Smooth muscle cell (in vitro differentiated cells): Measurements from ENCODE around the gene ALG8. TPM values are rescaled to one million over a fixed set of nuclear protein-coding genes. Genes with fewer than 3 reads are reported as not detected.

ENCODE experiments used
- DNase-seq: peaks from one replicate; lab custom pipeline; 2025; ENCODE audit not compliant: unreplicated experiment; lab: John Stamatoyannopoulos, UW
- H2AFZ ChIP-seq: fragments of 200-600 bp; sonication (generic); 2 replicates; pipeline ENCODE4 v1.6.0; 2016; ENCODE audit warnings: antibody characterized with exemption, low read depth, mild to moderate bottlenecking
- H3F3A ChIP-seq: fragments of 200-600 bp; sonication (generic); 2 replicates; pipeline ENCODE4 v1.6.0; 2017; ENCODE audit warnings: antibody characterized with exemption, low read depth
- H3K27ac ChIP-seq: fragments of 200-600 bp; sonication (generic); 2 replicates; pipeline ENCODE4 v1.5.1; 2016; ENCODE audit warnings: low read depth, mild to moderate bottlenecking
- H3K27me3 ChIP-seq: fragments of 200-600 bp; sonication (generic); 2 replicates; pipeline ENCODE4 v1.6.1; 2016; ENCODE audit warnings: low read depth, mild to moderate bottlenecking
- H3K36me3 ChIP-seq: fragments of 200-600 bp; sonication (generic); 2 replicates; pipeline ENCODE4 v1.5.1; 2016; ENCODE audit warnings: low read depth
- H3K4me1 ChIP-seq: fragments of 200-600 bp; sonication (generic); 2 replicates; pipeline ENCODE4 v1.5.1; 2016; ENCODE audit warnings: low read depth
- H3K4me2 ChIP-seq: fragments of 200-600 bp; sonication (generic); 2 replicates; pipeline ENCODE4 v1.6.0; 2016; ENCODE audit warnings: mild to moderate bottlenecking
- H3K4me3 ChIP-seq: fragments of 200-600 bp; sonication (generic); 2 replicates; pipeline ENCODE4 v1.5.1; 2016; ENCODE audit warnings: mild to moderate bottlenecking
- H3K79me2 ChIP-seq: fragments of 200-600 bp; sonication (generic); 2 replicates; pipeline ENCODE4 v1.6.0; 2016; ENCODE audit warnings: low read depth, mild to moderate bottlenecking
- H3K9ac ChIP-seq: fragments of 200-600 bp; sonication (generic); 2 replicates; pipeline ENCODE4 v1.6.0; 2016; ENCODE audit warnings: low read depth
- H3K9me3 ChIP-seq: fragments of 200-600 bp; sonication (generic); replicated peaks from 2 replicates; pipeline ENCODE4 v1.5.1; 2016; ENCODE audit warnings: low read depth
- H4K20me1 ChIP-seq: fragments of 200-600 bp; sonication (generic); 2 replicates; pipeline ENCODE4 v1.6.0; 2016; ENCODE audit warnings: low read depth
- WGBS: methylation state at CpG from one replicate; pipeline ENCODE4 v1.1.7; 2016; ENCODE audit warnings: low lambda C conversion rate; 5-methylcytosine and 5-hydroxymethylcytosine counted together
- polyA plus RNA-seq: library from polyadenylated mRNA; unstranded; fragments of >200 nt; fragmentation: Nextera tagmentation; extraction: Ambion mirVana; gene quantifications from 2 replicates; pipeline ENCODE4 v1.2.1, GENCODE V29; 2016
- total RNA-seq: library from RNA; depleted of rRNA; stranded (reverse); fragments of >200 nt; gene quantifications from 2 replicates; pipeline ENCODE4 v1.2.3, GENCODE V29; 2014
- TF ChIP-seq, protein P1 (sequence below): fragments of 200-600 bp; sonication (generic); IDR thresholded peaks from 2 replicates; pipeline ENCODE4 v1.5.1; 2017; ENCODE audit warnings: borderline replicate concordance, mild to moderate bottlenecking, antibody characterized with exemption; ENCODE audit not compliant: insufficient read depth, poor library complexity, severe bottlenecking

The ALG8 gene
- total and polyA plus RNA-seq, 2 experiments from 2014 or later = 62.0 to 68.3 TPM

- H2AFZ ChIP-seq = no peak overlapping the region
- peaks cover 12% of the 10 kb centered on the region for H4K20me1 ChIP-seq
- H3K27ac ChIP-seq = no peak overlapping the region
- H3F3A ChIP-seq = no peaks in the 10 kb centered on the region
- H3K4me2 ChIP-seq = no peak overlapping the region
- H3K79me2 ChIP-seq = peaks cover 3% of the 10 kb centered on the region
- H3K4me1 ChIP-seq = no peaks in the 10 kb centered on the region
- no peak overlapping the region for H3K4me3 ChIP-seq
- WGBS = 97% methylated on average over 2 of the region's 2 CpGs
- H3K9me3 ChIP-seq = no peaks in the 10 kb centered on the region
- DNase-seq = no peak
- TF ChIP-seq, protein P1, sequence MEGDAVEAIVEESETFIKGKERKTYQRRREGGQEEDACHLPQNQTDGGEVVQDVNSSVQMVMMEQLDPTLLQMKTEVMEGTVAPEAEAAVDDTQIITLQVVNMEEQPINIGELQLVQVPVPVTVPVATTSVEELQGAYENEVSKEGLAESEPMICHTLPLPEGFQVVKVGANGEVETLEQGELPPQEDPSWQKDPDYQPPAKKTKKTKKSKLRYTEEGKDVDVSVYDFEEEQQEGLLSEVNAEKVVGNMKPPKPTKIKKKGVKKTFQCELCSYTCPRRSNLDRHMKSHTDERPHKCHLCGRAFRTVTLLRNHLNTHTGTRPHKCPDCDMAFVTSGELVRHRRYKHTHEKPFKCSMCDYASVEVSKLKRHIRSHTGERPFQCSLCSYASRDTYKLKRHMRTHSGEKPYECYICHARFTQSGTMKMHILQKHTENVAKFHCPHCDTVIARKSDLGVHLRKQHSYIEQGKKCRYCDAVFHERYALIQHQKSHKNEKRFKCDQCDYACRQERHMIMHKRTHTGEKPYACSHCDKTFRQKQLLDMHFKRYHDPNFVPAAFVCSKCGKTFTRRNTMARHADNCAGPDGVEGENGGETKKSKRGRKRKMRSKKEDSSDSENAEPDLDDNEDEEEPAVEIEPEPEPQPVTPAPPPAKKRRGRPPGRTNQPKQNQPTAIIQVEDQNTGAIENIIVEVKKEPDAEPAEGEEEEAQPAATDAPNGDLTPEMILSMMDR = no peak
- no peak overlapping the region for H3K9ac ChIP-seq
- H3K27me3 ChIP-seq = no peaks in the 10 kb centered on the region
- H3K36me3 ChIP-seq = no peaks in the 10 kb centered on the region
These were observed 74.2 kb downstream of the ALG8 start for GRCh38 chr11:78065203-78065602.

DNA sequence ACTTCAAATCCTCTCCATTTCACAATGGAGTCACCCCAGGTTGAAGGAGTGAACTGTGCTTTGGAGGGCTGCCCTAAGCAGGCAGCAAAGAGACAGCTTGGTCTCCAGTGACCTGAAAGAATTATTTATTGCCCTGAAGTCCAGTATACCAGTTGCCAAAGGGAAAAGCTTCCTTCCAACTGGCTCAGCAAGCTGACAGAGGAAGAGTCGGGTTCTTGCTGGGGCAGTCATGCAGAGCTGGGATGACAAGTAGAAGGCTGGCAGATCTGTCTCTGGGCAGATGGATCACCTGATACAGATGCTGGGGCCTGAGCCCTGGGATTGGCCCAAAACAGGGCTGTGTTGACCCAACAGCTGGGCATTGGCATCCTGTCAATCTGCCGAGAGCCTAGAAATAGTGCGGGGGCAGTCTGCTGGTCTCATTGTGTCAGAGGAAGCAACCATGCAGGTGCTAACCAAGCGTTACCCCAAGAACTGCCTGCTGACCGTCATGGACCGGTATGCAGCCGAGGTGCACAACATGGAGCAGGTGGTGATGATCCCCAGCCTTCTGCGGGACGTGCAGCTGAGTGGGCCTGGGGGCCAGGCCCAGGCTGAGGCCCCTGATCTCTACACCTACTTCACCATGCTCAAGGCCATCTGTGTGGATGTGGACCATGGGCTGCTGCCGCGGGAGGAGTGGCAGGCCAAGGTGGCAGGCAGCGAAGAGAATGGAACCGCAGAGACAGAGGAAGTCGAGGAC lies 75.8 kb downstream of the ALG8 start, which contains the start of gene THRSP:
THRSP (plus strand) TSS at position 422 of the 742 bp plus-strand sequence; CDS start at position 443, 21 bp downstream.
- Histone ChIP-seq H3K27me3 (no peaks in the 10 kb centered on the region), H3F3A (no peaks in the 10 kb centered on the region), H3K9me3 (no peaks in the 10 kb centered on the region), H3K4me3 (no peak within 1 kb of the TSS), H3K4me2 (no peak within 1 kb of the TSS), H3K4me1 (no peaks in the 10 kb centered on the region), H3K36me3 (no peaks in the 10 kb centered on the region), H3K79me2 (no peaks in the 10 kb centered on the region), H2AFZ (no peak within 1 kb of the TSS), H3K9ac (no peak within 1 kb of the TSS), H4K20me1 (no peaks in the 10 kb centered on the region), H3K27ac (no peak within 1 kb of the TSS)
- DNase-seq = no peak
- TF ChIP-seq, protein P1 = no peak
- 96% methylated on average over 14 of the region's 14 CpGs for WGBS

GRCh38 chr11:78062671-78063070 lies 76.8 kb downstream of the ALG8 start:
- Histone ChIP-seq H2AFZ (no peak overlapping the region), H3K36me3 (no peaks in the 10 kb centered on the region), H3K4me2 (no peak overlapping the region), H3K9ac (no peak overlapping the region), H3F3A (no peaks in the 10 kb centered on the region), H4K20me1 (no peaks in the 10 kb centered on the region), H3K4me1 (no peaks in the 10 kb centered on the region), H3K27me3 (no peaks in the 10 kb centered on the region), H3K79me2 (no peaks in the 10 kb centered on the region), H3K9me3 (no peaks in the 10 kb centered on the region), H3K27ac (no peak overlapping the region), H3K4me3 (no peak overlapping the region)
- DNase-seq = no peak
- WGBS = 55% methylated on average over 2 of the region's 2 CpGs
- TF ChIP-seq, protein P1 = no peak

GRCh38 chr11:78061921-78062311 lies 77.5 kb downstream of the ALG8 start:
- no peaks in the 10 kb centered on the region for H3K36me3 ChIP-seq
- H3K4me1 ChIP-seq = no peaks in the 10 kb centered on the region
- H3K79me2 ChIP-seq = no peaks in the 10 kb centered on the region
- no peak overlapping the region for H2AFZ ChIP-seq
- no peaks in the 10 kb centered on the region for H3F3A ChIP-seq
- H4K20me1 ChIP-seq = no peaks in the 10 kb centered on the region
- H3K9me3 ChIP-seq = no peaks in the 10 kb centered on the region
- no peak overlapping the region for H3K27ac ChIP-seq
- no peak overlapping the region for H3K4me2 ChIP-seq
- DNase-seq = no peak
- H3K4me3 ChIP-seq = no peak overlapping the region
- no peaks in the 10 kb centered on the region for H3K27me3 ChIP-seq
- no peak overlapping the region for H3K9ac ChIP-seq
- 54% methylated on average over 4 of the region's 4 CpGs for WGBS
- TF ChIP-seq, protein P1 = no peak
